Left lung (tissue), 10 donors: ENCODE measurements around the gene RNF31. TPM values are rescaled to one million over a fixed set of nuclear protein-coding genes. Genes with fewer than 3 reads are reported as not detected.
A peak's percentile ranks its signal among the peaks of the same experiment; 100 is the strongest.

Experiments
- ATAC-seq: fragments of 200-7000 bp; cut with Tn5 transposase; one replicate; pipeline ENCODE4 v1.9.1; 2020; ENCODE audit warnings: moderate library complexity
- DNase-seq, 4 donors: peaks; one replicate each; pipeline ENCODE4 v3.0.0-alpha.2; 2013 to 2020
- H3K27ac ChIP-seq, 2 donors: fragments of 200-600 bp; sonication (generic) in 1 of 2; one replicate each; pipeline versions ENCODE4 v1.5.0 to v1.8.0; 2020 to 2021
- H3K27me3 ChIP-seq, 2 donors: fragments of 200-600 bp; sonication (generic) in 1 of 2; one replicate each; pipeline versions ENCODE4 v1.5.0 to v1.8.0; 2020 to 2021
- H3K36me3 ChIP-seq, 2 donors: fragments of 200-600 bp; sonication (generic) in 1 of 2; one replicate each; pipeline versions ENCODE4 v1.5.0 to v1.8.0; 2020 to 2021
- H3K4me1 ChIP-seq, 2 donors: fragments of 200-600 bp; one replicate each; pipeline ENCODE4 v1.8.0; 2021
- H3K4me3 ChIP-seq, 2 donors: fragments of 200-600 bp; sonication (generic) in 1 of 2; one replicate each; pipeline versions ENCODE4 v1.5.0 to v1.8.0; 2020 to 2021; ENCODE audit warnings: mild to moderate bottlenecking in 1 of 2
- H3K9me3 ChIP-seq, 2 donors: fragments of 200-600 bp; sonication (generic) in 1 of 2; one replicate each; pipeline versions ENCODE4 v1.5.0 to v1.8.0; 2020 to 2021
- CTCF ChIP-seq, 2 donors: fragments of 200-600 bp; sonication (generic) in 1 of 2; IDR thresholded peaks; one replicate each; pipeline versions ENCODE4 v1.5.0 to v1.8.0; 2021; ENCODE audit warnings: antibody characterized with exemption in 2 of 2
- intact Hi-C, 2 donors: fragments of 100-400 bp; cut with DNase I; formaldehyde crosslinking; loops; one replicate each; pipeline versions ENCODE4 v1.11.2 to v1.14.2; 2022
- polyA plus RNA-seq, 6 donors: library from polyadenylated mRNA; unstranded; fragments of 120-200 nt; gene quantifications; one replicate each; pipeline ENCODE4 v1.2.1, GENCODE V29; 2013; ENCODE audit not compliant: insufficient read length in 6 of 6
- total RNA-seq, 2 donors: library from RNA; stranded (reverse); fragmentation: NEBNext Ultra II Directional; extraction: Animal tissue kit (Norgen Biotek cat#: 25700); gene quantifications; one replicate each; pipeline ENCODE4 v1.2.1, GENCODE V29; 2021
- donor health status: DM: no; HTN: yes; CAD: no.
- donor health status: DM: no; HTN: no; CAD: no.

The RNF31 gene
- total and polyA plus RNA-seq, 8 donors = 42.4 to 69.9 (median 54.6) TPM

GRCh38 chr14:24135584-24135833, 11.8 kb upstream of the RNF31 start:
- H3K9me3 ChIP-seq = no peaks in the 10 kb centered on the region
- H3K4me3 ChIP-seq = peak overlapping the region; percentile 90 to 99
- peaks cover 15 to 48% of the 10 kb centered on the region in 2 donors for H3K4me1 ChIP-seq
- no peak for ATAC-seq
- peaks cover 0 to 29% of the 10 kb centered on the region in 2 donors for H3K36me3 ChIP-seq
- no peak for TF ChIP-seq CTCF (IDR thresholded peaks at IDR 0.05)
- intact Hi-C loops = no loop called here
- no peaks in the 10 kb centered on the region for H3K27me3 ChIP-seq
- no peak for DNase-seq
- peak overlapping the region; percentile 27 to 92 for H3K27ac ChIP-seq

GRCh38 chr14:24135834-24136683, 11.2 kb upstream of the RNF31 start, which contains the start of gene PSME1:
TSS of gene PSME1 (plus strand) at chr14:24136194. CDS start at chr14:24136263, 69 bp downstream.
- peaks cover 15 to 53% of the 10 kb centered on the region in 2 donors for H3K4me1 ChIP-seq
- TF ChIP-seq CTCF (IDR thresholded peaks at IDR 0.05) = no peak
- intact Hi-C loops = no loop called here

GRCh38 chr14:24136684-24137528, 10.4 kb upstream of the RNF31 start:
- Histone ChIP-seq H3K9me3 (no peaks in the 10 kb centered on the region), H3K4me1 (peaks cover 15 to 54% of the 10 kb centered on the region in 2 donors), H3K27me3 (no peaks in the 10 kb centered on the region), H3K4me3 (peak overlapping the region; percentile 90 to 99), H3K27ac (peak overlapping the region; percentile 82 to 92), H3K36me3 (peaks cover 0 to 29% of the 10 kb centered on the region in 2 donors)
- intact Hi-C loops = no loop called here
- DNase-seq = no peak
- no peak for ATAC-seq
- no peak for TF ChIP-seq CTCF (IDR thresholded peaks at IDR 0.05)

More at GRCh38 chr14:24135834-24136683, 11.2 kb upstream of the RNF31 start, which contains the start of gene PSME1:
- Histone ChIP-seq H3K36me3 (peaks cover 0 to 29% of the 10 kb centered on the region in 2 donors), H3K27ac (peak within 1 kb of the TSS; percentile 82 to 92), H3K27me3 (no peaks in the 10 kb centered on the region), H3K4me3 (peak within 1 kb of the TSS; percentile 90 to 99), H3K9me3 (no peaks in the 10 kb centered on the region)
- DNase-seq (peak; percentile 87 to 99 (median 96)), ATAC-seq (peak; percentile 99)

- intact Hi-C loops = no loop called here
- peaks cover 0 to 35% of the 10 kb centered on the region in 2 donors for H3K36me3 ChIP-seq
- no peaks in the 10 kb centered on the region for H3K27me3 ChIP-seq
- ATAC-seq (no peak), DNase-seq (no peak)
- H3K4me3 ChIP-seq = peak overlapping the region in 1 of 2 donors; percentile 99
- no peak for TF ChIP-seq CTCF (IDR thresholded peaks at IDR 0.05)
- H3K27ac ChIP-seq = peak overlapping the region in 1 of 2 donors; percentile 92
- H3K9me3 ChIP-seq = no peaks in the 10 kb centered on the region
- peaks cover 18 to 60% of the 10 kb centered on the region in 2 donors for H3K4me1 ChIP-seq
These were observed 9.5 kb upstream of the RNF31 start for GRCh38 chr14:24137529-24138395.
